LNCaP clone FGC (cell line): ENCODE measurements around the gene UNC45B.

Source experiments
- DNase-seq: peaks from one replicate; pipeline ENCODE4 v3.0.0-alpha.2; 2011; ENCODE audit warnings: low read depth
- H3K4me3 ChIP-seq: 2 replicates; pipeline ENCODE4 v1.5.1; 2011; ENCODE audit warnings: mild to moderate bottlenecking, low read depth, low read length, control low read depth
- CTCF ChIP-seq: IDR thresholded peaks from 2 replicates; pipeline ENCODE4 v1.5.1; 2012; ENCODE audit warnings: mild to moderate bottlenecking; ENCODE audit not compliant: control insufficient read depth, insufficient read depth; ENCODE audit errors: extremely low read depth

Gene UNC45B

GRCh38 chr17:35116845-35117244, 30.8 kb upstream of the UNC45B start:
- no peak overlapping the region for H3K4me3 ChIP-seq
- no peak for TF ChIP-seq CTCF
- no peak for DNase-seq

GRCh38 chr17:35117984-35118383, 29.6 kb upstream of the UNC45B start:
- no peak overlapping the region for H3K4me3 ChIP-seq
- TF ChIP-seq CTCF, result peak; percentile 44
- DNase-seq, result no peak

GRCh38 chr17:35119370-35120165, 28.0 kb upstream of the UNC45B start, which contains the start of gene RAD51D:
Gene RAD51D (minus strand): TSS chr17:35119860. CDS start chr17:35119613, 247 bp downstream.
- peak within 1 kb of the TSS; percentile 69 for H3K4me3 ChIP-seq
- DNase-seq, result peak; percentile 10
- peak; percentile 96 for TF ChIP-seq CTCF

- no peak for TF ChIP-seq CTCF
These were observed 26.3 kb upstream of the UNC45B start, which contains the start of gene FNDC8 for GRCh38 chr17:35121315-35121714. Gene FNDC8 (plus strand): TSS chr17:35121615. CDS start chr17:35121694, 79 bp downstream.

GRCh38 chr17:35127751-35128514, 19.7 kb upstream of the UNC45B start:
- H3K4me3 ChIP-seq, result no peak overlapping the region
- no peak for TF ChIP-seq CTCF
- DNase-seq, result no peak

More at GRCh38 chr17:35121315-35121714, 26.3 kb upstream of the UNC45B start, which contains the start of gene FNDC8:
- H3K4me3 ChIP-seq, result no peak within 1 kb of the TSS
- no peak for DNase-seq

GRCh38 chr17:35129154-35129972, 18.3 kb upstream of the UNC45B start:
- H3K4me3 ChIP-seq, result no peak overlapping the region
- no peak for DNase-seq
- TF ChIP-seq CTCF, result no peak
